Fibroblast of skin of abdomen (primary cell): ENCODE measurements around the gene NEURL1B. TPM values are rescaled to one million over a fixed set of nuclear protein-coding genes. Genes with fewer than 3 reads are reported as not detected.
"Not testable (repeated sequence)": the region's sequence is repeated elsewhere in the genome, so short reads cannot be mapped to it uniquely, and the experiment has no call there.

Experiments used
- DNase-seq: peaks from one replicate; pipeline ENCODE4 v3.0.0-alpha.2; 2013
- polyA plus RNA-seq, 2 experiments: library from polyadenylated mRNA; unstranded; fragments of 120-200 nt; gene quantifications; one replicate each; pipeline ENCODE4 v1.2.1, GENCODE V29; 2013; ENCODE audit not compliant: insufficient read length in 2 of 2

The NEURL1B gene, protein sequence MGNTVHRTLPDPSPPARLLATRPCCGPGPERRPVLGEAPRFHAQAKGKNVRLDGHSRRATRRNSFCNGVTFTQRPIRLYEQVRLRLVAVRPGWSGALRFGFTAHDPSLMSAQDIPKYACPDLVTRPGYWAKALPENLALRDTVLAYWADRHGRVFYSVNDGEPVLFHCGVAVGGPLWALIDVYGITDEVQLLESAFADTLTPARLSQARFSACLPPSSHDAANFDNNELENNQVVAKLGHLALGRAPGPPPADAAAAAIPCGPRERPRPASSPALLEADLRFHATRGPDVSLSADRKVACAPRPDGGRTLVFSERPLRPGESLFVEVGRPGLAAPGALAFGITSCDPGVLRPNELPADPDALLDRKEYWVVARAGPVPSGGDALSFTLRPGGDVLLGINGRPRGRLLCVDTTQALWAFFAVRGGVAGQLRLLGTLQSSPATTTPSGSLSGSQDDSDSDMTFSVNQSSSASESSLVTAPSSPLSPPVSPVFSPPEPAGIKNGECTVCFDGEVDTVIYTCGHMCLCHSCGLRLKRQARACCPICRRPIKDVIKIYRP
- 3.1 TPM for polyA plus RNA-seq (2013, experiment 1 of 2; ENCODE audit: insufficient read length)
- 3.0 TPM for polyA plus RNA-seq (2013, experiment 2 of 2; ENCODE audit: insufficient read length)

DNA sequence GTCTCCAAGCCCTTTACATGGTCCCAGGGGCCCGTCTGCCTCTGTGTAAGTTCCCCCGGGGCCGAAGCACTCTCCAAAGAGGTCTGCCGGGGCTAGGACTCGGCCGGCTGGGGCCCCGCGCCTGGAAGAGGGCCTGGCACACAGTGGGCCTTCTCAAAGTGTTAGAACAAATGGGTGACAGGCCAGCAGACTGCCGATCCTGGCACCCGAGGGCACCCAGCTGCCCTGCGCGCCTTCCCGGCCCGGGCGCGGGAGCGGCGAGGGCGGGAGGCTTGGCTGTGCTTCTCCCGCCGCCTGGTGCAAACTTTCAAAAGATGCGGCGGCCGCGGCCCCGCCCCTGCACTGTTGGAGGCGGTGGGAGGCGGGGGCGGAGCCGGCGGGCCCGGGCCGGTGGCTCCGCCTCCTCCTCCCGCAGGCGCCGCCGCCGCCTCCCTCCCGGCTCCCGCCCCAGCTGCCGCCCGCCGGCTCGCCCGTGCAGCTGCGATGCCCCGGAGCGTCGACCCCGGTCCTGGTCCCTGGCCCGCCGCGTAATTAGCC, at the start of gene NEURL1B:
NEURL1B (plus strand) TSS at position 442 of the 537 bp plus-strand sequence. CDS start 144 bp downstream, outside the sequence.
- DNase-seq, result peak; percentile 66

DNA sequence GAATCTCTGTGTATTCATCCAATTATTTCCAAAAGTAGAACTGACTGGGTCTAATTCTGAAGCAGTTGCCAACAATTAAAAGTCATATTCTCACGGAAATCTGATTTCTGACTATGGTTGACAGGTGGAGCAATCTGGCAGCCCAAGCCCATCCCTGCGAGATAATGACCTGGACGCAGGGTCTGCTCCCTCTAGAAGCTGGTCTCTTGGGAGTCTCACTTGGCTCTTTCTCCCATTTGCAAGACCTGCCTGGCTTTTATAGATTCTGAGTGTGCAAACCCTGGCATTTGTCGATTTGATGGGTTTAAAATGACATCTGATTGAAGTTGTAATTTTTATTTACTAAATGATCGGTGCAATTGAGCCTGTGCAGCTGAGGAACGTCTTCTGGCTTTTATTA, 49.4 kb upstream of the NEURL1B start:
- DNase-seq, result no peak

DNA sequence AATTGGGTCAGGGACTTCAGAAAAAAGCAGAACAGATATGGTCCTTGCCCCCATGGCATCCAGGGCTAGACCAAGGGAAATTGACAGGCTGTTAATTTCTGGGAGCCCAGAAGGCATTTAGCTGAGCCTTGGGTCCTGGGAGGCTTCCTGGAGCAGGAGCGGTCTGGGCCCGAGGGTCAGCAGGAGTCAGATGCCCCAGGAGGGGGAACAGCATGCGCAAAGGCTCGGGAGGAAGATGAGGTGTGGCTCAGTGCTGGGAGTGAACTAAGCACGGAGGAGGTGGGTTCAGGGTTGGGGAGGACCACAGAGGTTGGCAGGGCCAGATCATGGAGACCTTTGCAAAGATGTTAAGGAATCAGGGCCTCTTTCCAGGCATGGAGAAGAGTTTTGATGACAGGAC, 48.2 kb upstream of the NEURL1B start:
- no peak for DNase-seq

- no peak for DNase-seq
These were observed 47.8 kb upstream of the NEURL1B start for GRCh38 chr5:172593306-172593705.

DNA sequence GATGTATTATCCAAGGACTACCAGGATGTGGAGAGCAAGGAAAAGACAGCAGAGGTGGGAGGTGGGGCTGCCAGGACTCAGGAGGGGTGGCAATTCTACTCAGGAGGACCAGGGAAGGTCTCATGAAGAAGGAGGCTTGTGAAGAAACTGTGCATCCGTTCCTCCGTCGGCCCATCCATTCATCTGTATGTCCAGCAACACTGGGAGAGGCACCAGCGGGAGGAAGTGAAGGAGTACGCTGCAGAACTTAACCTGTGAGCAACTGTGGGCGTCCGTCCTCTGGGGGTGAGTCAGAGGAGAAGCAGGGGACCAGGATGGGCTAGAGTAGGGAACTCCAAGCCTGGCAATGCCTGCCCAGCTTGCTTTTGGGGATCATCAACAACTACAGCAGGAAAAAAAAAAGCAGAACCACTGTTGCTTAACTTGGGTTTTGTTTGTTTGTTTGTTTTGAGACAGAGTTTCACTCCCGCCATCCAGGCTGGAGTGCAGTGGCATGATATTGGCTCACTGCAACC, 47.3 kb upstream of the NEURL1B start:
- no peak for DNase-seq

- no peak for DNase-seq
These were observed 46.6 kb upstream of the NEURL1B start for GRCh38 chr5:172594431-172594830.

DNA sequence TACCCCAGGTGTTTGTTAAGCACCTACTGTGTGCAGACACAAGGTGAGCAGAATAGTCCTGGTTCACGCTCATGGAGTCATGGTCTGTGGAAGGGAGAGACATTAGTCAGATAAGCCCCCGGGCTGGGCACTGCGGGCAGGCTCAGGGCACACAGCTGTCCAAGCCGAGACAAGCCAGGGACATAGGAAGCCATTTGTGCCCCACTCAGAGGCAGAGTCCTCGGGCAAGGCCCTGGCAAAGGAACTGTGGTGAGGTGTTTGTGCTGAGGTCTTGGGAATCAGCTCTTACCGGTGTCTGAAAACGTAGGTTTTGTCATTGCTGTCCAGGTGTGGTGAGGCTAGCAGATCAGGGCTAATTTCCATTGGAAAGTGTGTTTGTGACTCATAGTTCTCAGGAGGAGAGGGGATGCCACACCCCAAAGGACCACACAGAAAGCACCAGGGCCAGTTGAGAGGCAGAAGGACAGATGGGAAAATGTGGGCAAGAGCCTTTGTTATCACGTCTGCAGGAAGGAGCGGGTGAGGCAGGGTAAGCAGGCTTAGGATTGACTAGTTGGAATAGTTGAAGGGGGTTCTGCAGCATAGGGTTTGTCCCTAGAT, 46.1 kb upstream of the NEURL1B start:
- DNase-seq, result no peak

DNA sequence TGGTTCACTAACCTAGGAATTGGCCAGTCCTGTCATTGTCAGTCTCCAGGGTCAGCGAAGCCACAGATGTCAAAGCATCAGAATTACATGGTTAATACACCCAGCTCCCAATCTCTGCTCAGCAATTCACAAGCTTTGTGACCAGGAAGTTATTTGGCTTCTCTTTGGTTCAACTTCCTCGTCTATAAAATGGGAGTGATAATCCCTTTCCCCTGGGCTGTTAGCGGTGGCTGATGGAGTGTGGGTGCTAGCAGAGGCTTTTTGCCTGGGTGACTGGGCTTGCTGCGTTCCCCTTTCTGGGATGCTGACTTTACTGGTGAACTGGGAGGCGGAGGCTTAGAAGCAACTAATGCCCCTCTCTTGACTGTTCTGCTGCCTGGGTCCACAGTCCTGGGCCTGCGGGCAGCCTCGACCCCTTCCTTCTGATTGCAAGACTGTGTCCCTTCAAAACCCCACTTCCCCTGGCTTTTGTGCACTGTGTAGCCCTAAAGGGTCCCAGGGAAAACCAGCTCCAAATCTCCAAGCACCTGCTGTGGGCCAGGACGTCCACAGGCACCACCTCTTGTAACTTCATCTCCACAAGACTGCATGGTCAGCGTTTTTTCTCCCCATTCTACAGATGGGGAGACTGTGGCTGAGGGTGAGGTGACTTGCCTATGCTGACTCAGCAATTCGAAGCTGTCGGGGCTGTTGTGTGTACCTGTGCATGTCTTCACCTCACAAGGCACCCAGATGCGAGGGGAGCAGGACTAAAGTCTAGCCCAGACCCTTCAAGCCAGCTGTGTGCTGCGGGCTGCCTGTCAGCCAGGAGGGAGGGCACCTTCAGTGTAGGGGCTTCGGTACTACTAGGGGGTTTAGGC, 45.2 kb upstream of the NEURL1B start:
- DNase-seq, result no peak

DNA sequence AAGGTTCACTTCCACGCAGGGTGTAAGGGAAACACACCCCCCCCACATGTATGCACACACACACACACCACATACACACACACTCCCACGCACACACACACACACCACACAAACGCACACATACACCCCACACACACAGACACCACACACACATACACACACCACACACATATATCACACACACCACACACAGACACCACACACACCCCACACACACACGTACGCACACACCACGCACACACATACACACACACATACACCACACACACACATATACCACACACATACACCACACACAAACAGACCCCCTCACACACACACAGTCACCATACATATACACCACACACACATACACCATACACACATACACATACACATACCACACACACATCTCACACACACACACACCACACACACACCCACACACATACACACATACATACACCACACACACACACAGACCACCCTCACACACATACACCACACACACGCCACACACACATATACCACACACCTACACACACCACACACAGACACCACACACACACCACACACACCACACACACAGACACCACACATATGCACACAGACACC, 44.3 kb upstream of the NEURL1B start:
- no peak for DNase-seq

- DNase-seq, result no peak
These were observed 43.3 kb upstream of the NEURL1B start for GRCh38 chr5:172597755-172598155.

DNA sequence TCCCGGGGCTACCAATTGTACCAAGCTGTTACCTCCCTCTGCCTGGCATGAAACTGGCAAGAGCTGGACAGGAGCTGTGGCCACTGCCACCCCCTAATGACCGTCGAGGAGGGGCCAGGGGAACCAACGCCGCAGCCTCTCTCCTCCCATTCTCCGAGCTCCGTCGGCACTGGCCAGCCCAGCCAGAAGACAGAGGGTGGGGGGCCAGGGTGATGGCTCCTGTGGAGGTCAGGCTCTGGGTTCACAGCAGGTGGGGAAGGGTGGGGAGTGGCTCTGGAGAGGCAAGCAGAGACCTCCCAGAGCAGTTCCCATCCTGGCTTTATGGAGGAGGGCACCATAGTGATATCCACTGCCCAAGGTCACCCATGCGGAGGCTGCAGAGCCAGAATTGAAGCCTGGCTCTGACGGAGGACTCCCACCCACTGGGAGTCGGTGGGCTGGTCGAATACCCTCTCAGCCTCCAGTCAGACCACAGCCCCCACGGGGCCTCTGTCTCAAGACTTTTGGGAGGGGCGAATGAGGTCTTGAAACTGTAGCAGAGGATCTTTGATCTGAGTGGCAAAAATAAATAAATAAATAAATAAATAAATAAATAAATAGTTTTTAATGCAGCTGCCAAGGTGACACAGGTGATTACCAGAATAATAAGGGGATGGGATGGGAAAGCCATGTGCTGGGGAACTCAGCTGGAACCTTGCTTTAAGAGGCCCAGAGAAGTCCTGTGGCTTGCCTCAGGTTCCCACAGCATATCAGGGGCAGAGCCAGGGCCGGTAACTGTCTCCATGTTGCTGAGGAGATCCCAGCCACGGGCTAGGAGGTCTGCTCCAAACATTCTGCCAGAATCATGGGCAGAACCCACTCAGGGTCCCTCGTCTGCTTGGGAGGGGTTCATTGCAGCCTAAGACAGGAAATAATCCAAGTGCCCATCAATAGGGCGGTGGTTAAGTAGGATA, 42.5 kb upstream of the NEURL1B start:
- DNase-seq, result no peak

- no peak for DNase-seq
These were observed 41.9 kb upstream of the NEURL1B start for GRCh38 chr5:172599204-172599567.

GRCh38 chr5:172600571-172600970, 40.5 kb upstream of the NEURL1B start:
- no peak for DNase-seq

- DNase-seq, result not testable (repeated sequence)
These were observed 39.5 kb upstream of the NEURL1B start for GRCh38 chr5:172601576-172601975.

GRCh38 chr5:172602783-172603231, 38.3 kb upstream of the NEURL1B start:
- peak; percentile 19 for DNase-seq

DNA sequence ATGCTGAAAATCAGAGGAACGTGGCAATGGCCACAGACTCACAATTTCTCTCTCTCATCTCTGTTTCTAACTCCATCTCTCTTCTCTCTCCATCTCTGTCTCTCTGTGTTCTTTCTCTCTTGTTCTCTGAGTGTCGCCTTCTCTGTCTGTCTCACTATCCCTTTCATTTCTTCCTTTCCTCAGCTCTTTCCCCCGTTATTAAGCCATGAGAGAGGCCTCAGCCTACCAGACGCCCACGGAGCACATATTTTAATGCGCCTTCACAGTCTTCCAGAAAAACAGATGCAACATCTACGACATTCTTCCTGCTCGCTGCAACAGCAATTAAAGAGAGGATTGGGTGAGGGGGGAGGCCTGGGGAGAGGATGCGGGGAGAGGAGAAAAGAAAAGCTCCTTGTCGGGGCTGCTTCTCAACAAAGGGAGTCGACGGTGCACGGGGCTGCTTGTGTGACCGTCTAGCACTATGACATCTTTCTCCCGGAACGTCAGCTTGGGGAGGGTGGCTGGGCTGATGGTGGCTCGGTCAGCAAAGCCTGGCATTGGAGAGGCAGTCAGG, 37.7 kb upstream of the NEURL1B start:
- peak; percentile 70 for DNase-seq

GRCh38 chr5:172605466-172605865, 35.6 kb upstream of the NEURL1B start:
- no peak for DNase-seq

DNA sequence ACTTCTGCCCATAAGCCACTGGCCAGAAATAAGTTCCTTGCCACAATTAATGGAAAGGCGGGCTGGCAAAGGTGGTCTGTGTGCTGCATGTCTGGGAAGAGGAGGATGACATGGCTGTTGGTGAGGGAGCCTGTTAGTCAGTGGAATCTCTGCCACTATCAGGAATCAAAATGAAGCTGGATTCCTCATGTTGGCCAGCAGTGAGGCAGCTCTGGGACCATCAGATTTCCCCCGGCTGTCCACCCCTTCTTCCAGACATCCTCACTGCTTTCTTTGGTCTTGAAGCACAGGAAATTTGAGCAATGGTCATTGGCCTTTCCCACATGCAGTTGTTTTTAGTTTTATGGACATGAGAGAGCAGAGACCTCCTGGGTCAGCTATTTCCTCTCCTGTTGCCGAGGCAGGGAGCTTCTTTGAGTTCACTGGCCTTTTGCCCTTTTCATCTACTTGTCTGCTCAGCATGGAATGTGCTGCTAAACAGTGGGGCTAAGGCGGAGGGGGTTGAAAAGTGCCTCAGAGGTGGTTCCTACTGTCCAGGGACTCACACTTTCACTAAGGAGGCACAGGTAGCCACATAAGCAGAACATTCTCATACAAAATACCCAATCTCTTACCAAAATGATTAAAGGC, 34.8 kb upstream of the NEURL1B start:
- DNase-seq, result no peak

DNA sequence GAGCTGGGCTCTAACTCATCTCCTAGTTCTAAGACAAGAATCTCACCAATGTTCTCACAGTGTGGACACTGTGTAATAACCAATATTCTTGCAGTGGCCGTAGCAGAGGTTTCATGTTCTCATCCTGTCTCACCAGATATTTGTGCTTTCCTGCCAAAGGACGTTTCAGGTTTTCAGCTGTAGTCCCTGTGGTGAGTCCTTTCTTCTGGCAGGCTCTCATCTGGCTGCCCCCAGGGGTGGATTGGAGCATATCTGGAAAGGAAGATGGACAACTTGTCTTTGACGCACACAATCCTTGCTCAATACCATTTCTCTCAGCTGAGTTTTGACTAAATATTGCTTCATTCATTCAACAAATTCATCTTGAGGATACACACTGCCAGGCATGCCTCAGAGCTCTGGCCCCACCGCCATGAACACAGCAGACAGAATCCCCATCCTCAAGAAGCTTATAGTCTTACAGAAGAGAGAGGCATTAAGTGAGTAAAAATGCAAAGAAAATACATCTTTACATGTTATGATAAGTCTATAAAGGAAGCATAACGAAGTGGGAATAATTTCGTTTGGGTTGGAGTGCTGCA, 33.8 kb upstream of the NEURL1B start:
- DNase-seq, result no peak
